Chondrocyte (in vitro differentiated cells): Measurements from ENCODE around the gene C15orf39. TPM values are rescaled to one million over a fixed set of nuclear protein-coding genes. Genes with fewer than 3 reads are reported as not detected.

Source experiments
- DNase-seq: peaks from one replicate; pipeline ENCODE4 v3.0.0; 2021; ENCODE audit warnings: mixed read lengths, low spot score
- H3K27ac Mint-ChIP-seq: one replicate; pipeline ENCODE4 v1.8.0; 2021; ENCODE audit warnings: mild to moderate bottlenecking, moderate library complexity, mixed read lengths; ENCODE audit not compliant: unreplicated experiment
- H3K27me3 Mint-ChIP-seq: 2 replicates; pipeline ENCODE4 v1.8.0; 2021; ENCODE audit warnings: low read depth, mixed read lengths
- H3K36me3 Mint-ChIP-seq: 2 replicates; pipeline ENCODE4 v1.8.0; 2021; ENCODE audit warnings: low read depth, mixed read lengths
- H3K4me1 Mint-ChIP-seq: 2 replicates; pipeline ENCODE4 v1.8.0; 2021; ENCODE audit warnings: low read depth, mild to moderate bottlenecking, mixed read lengths
- H3K4me3 Mint-ChIP-seq: one replicate; pipeline ENCODE4 v1.8.0; 2021; ENCODE audit warnings: mild to moderate bottlenecking, moderate library complexity, mixed read lengths; ENCODE audit not compliant: unreplicated experiment
- H3K9me3 Mint-ChIP-seq: 2 replicates; pipeline ENCODE4 v1.8.0; 2021; ENCODE audit warnings: low read depth, mixed read lengths
- total RNA-seq: library from RNA; stranded (reverse); gene quantifications from 3 replicates; pipeline ENCODE4 v1.2.1, GENCODE V29; 2021
- TF ChIP-seq, protein P1 (sequence below): fragments of 200-600 bp; sonication (generic); IDR thresholded peaks from 2 replicates; pipeline ENCODE4 v1.5.0; 2021; ENCODE audit warnings: antibody characterized with exemption, mild to moderate bottlenecking, moderate library complexity

Gene C15orf39
- total RNA-seq, 1 donor from 2014 or later = 33.4 TPM

DNA sequence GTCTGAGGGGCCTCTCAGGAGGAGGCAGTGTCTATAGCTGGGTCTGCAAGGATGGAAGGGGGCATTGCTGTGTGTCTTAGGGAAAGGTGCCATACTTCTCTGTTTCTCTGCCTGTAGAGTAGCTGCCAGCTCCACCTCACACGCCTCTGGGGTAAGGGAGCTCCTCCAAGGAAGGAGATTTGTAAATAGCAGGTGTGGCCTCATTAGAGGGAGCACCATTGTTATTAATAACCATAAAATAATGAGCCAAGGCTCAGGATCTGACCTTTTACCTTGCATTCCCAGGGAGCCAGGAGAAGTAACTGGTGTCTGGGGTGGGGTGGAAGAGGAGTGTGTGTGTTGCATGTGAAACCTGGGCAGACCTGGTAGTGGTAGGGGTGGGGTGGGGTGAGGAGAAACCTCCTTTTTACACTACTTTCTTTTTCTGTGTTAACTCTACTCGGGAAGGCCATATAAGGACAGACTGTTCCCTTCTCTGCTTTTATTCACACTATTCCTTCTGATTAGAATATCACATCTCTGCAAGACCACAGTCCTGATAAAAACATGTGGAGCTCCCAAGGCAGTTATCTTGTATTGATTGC lies 2.2 kb upstream of the C15orf39 start:
- Mint-ChIP-seq H3K27ac (no peak overlapping the region), H3K27me3 (peaks cover 2% of the 10 kb centered on the region), H3K4me1 (peaks cover 22% of the 10 kb centered on the region), H3K4me3 (no peak overlapping the region), H3K36me3 (no peaks in the 10 kb centered on the region), H3K9me3 (no peaks in the 10 kb centered on the region)
- TF ChIP-seq, protein P1, sequence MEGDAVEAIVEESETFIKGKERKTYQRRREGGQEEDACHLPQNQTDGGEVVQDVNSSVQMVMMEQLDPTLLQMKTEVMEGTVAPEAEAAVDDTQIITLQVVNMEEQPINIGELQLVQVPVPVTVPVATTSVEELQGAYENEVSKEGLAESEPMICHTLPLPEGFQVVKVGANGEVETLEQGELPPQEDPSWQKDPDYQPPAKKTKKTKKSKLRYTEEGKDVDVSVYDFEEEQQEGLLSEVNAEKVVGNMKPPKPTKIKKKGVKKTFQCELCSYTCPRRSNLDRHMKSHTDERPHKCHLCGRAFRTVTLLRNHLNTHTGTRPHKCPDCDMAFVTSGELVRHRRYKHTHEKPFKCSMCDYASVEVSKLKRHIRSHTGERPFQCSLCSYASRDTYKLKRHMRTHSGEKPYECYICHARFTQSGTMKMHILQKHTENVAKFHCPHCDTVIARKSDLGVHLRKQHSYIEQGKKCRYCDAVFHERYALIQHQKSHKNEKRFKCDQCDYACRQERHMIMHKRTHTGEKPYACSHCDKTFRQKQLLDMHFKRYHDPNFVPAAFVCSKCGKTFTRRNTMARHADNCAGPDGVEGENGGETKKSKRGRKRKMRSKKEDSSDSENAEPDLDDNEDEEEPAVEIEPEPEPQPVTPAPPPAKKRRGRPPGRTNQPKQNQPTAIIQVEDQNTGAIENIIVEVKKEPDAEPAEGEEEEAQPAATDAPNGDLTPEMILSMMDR = no peak
- DNase-seq = no peak

DNA sequence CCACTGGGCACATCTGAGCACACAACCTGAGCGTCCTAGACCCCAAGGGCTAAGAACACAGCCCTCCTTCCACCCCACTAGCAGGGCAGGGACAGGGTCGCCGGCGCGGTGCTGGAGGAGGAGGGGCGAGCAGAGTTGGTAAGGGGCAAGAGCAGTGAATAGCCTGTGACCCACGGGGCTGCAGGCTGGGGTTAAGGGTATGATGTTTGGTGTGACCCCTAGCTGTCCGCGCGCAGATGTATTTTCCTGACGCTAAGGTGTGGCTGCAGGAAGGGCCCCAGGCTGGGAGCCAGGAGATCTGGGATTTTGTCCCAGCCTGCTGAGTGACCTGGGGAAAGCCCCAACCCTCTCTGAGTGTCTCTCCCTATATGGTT lies 1.3 kb upstream of the C15orf39 start:
- H3K4me3 Mint-ChIP-seq = no peak overlapping the region

DNA sequence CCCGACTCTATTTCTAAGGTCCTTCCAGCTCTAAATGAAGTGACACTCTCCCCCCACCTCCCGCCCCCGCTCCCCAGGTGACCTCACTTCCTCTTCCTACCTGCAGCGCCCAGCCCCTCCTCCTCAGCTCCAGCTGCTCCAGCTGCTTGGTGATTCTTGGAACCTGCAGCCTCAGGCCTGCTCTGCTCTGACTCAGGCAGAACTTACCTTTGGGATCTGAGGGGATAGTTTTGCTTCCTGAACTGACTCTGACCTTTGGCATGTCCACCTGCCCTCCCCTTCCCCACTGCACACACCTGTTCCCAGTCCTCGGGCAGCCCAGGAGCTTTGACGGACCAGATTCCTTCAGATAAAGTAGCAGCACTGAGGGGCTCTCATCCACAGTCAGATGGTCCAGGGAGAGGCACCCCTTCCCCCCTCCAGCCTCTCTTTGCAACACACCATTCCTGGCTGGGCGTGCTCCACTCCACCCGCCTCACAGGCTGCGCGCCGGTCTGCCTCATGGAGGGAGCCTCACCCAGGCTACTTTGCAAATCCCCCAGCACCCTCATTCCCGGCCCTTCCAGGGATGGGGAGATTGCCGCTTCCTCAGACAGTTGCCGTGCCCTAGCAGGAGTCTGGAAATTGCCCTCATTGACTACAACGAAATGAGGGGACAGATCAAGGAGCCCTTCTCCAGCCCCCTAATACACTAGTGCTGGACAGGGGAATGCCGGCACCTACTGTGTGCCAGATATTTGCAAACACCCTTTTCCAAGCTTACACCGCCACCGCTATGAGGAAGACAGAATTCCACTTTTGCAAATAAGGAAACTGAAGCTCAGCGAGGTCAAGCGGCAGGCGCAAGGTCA lies 692 bp upstream of the C15orf39 start:
- H3K27ac Mint-ChIP-seq = peak overlapping the region; percentile 71
- DNase-seq = no peak
- H3K36me3 Mint-ChIP-seq = no peaks in the 10 kb centered on the region
- H3K4me1 Mint-ChIP-seq = peaks cover 34% of the 10 kb centered on the region
- H3K9me3 Mint-ChIP-seq = no peaks in the 10 kb centered on the region
- H3K4me3 Mint-ChIP-seq = peak overlapping the region; percentile 75
- peaks cover 2% of the 10 kb centered on the region for H3K27me3 Mint-ChIP-seq
- TF ChIP-seq, protein P1 = no peak

More for the DNA sequence above, 1.3 kb upstream of the C15orf39 start:
- DNase-seq = no peak
- H3K4me1 Mint-ChIP-seq = peaks cover 32% of the 10 kb centered on the region
- H3K27me3 Mint-ChIP-seq = peaks cover 2% of the 10 kb centered on the region
- H3K36me3 Mint-ChIP-seq = no peaks in the 10 kb centered on the region
- no peaks in the 10 kb centered on the region for H3K9me3 Mint-ChIP-seq
- no peak overlapping the region for H3K27ac Mint-ChIP-seq
- TF ChIP-seq, protein P1 = no peak

DNA sequence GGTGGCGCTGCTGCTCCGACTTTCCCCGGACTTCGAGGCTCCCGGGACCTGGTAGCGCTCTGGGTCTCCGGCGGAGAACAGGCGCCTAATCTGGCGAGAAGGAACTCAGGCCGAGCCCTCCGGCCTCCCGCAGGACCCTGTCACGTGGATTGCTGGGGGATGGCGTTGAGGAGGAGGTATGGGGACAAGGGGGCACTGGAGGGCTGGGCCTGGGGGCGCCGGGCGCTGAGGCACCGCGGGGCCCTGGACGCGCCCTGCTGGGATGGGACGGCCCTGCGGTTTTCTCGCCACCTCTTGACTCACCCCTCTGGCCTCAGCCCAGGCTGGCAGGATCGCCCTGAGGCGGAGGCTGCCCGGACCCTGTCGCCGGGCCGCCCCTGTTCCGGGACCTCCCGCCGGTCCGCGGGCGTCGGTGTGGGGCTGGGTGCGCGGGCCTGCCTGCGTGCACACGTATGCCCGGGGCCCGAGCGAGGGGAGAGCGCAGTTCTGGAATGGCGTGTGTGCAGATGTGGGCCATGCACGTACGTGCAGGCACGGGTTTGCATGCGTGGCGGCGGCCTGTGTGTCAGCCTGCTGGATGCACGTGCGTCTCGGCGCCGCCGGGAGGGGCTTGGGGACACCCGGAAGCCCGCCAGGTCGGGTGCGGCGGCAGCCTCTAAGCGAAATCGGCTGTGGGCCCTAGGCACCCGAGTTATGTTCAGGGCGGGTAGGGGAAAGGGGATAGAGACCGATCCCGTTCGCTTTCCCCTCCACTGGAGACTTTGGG lies 752 bp downstream of the C15orf39 start:
- H3K36me3 Mint-ChIP-seq = peaks cover 2% of the 10 kb centered on the region
- H3K4me3 Mint-ChIP-seq = peak overlapping the region; percentile 83
- H3K27me3 Mint-ChIP-seq = peaks cover 2% of the 10 kb centered on the region
- no peak for DNase-seq
- H3K9me3 Mint-ChIP-seq = no peaks in the 10 kb centered on the region
- H3K4me1 Mint-ChIP-seq = peaks cover 34% of the 10 kb centered on the region
- TF ChIP-seq, protein P1 = no peak
- peak overlapping the region; percentile 97 for H3K27ac Mint-ChIP-seq
